Heart right ventricle (tissue), 16 donors: Measurements from ENCODE around the gene PODNL1. TPM values are rescaled to one million over a fixed set of nuclear protein-coding genes. Genes with fewer than 3 reads are reported as not detected.

Source experiments
- ATAC-seq, 8 donors: fragments of 200-7000 bp; cut with Tn5 transposase; one replicate each; pipeline ENCODE4 v1.9.1; 2020; ENCODE audit warnings: mild to moderate bottlenecking in 8 of 8, moderate library complexity in 8 of 8, moderate number of reproducible peaks in 1 of 8
- DNase-seq, 2 donors: peaks; one replicate each; pipeline ENCODE4 v3.0.0-alpha.2; 2020
- H3K27ac ChIP-seq, 10 donors: fragments of 200-600 bp; sonication (generic) in 2 of 10; one replicate each; pipeline versions ENCODE4 v1.5.0 to v1.8.0; 2020 to 2022; ENCODE audit warnings: mild to moderate bottlenecking in 3 of 10
- H3K27me3 ChIP-seq, 7 donors: fragments of 200-600 bp; one replicate each; pipeline ENCODE4 v1.8.0; 2021 to 2022; ENCODE audit warnings: mild to moderate bottlenecking in 2 of 7
- H3K36me3 ChIP-seq, 9 donors: fragments of 200-600 bp; sonication (generic) in 1 of 9; one replicate each; pipeline versions ENCODE4 v1.5.0 to v1.8.0; 2020 to 2022; ENCODE audit warnings: mild to moderate bottlenecking in 2 of 9
- H3K4me1 ChIP-seq, 9 donors: fragments of 200-600 bp; sonication (generic) in 1 of 9; one replicate each; pipeline versions ENCODE4 v1.5.0 to v1.8.0; 2020 to 2022; ENCODE audit warnings: mild to moderate bottlenecking in 4 of 9
- H3K4me3 ChIP-seq, 10 donors: fragments of 200-600 bp; sonication (generic) in 2 of 10; one replicate each; pipeline versions ENCODE4 v1.5.0 to v1.8.0; 2020 to 2022; ENCODE audit warnings: mild to moderate bottlenecking in 7 of 10, moderate library complexity in 2 of 10
- H3K9me3 ChIP-seq, 11 donors: fragments of 200-600 bp in 10 of 11; sonication (generic) in 2 of 11; one replicate each; pipeline versions ENCODE4 v1.5.0 to v1.8.0; 2013 to 2022; ENCODE audit warnings: mild to moderate bottlenecking in 2 of 11, control low read depth in 1 of 11, moderate library complexity in 1 of 11
- CTCF ChIP-seq, 9 donors: fragments of 200-600 bp; sonication (generic) in 2 of 9; IDR thresholded peaks; one replicate each; pipeline versions ENCODE4 v1.5.0 to v1.8.0; 2021 to 2022; ENCODE audit warnings: antibody characterized with exemption in 9 of 9, mild to moderate bottlenecking in 5 of 9, moderate library complexity in 1 of 9
- WGBS, 2 donors: extraction: QIAGEN DNeasy Blood & Tissue Kit; methylation state at CpG; one replicate each; pipeline ENCODE4 v1.1.7; 2013; ENCODE audit warnings: inconsistent platforms in 1 of 2; 5-methylcytosine and 5-hydroxymethylcytosine counted together
- intact Hi-C, 10 donors: fragments of 100-400 bp; cut with DNase I; formaldehyde crosslinking; loops; one replicate each; pipeline versions ENCODE4 v1.11.1 to v1.14.2; 2022
- polyA plus RNA-seq, 2 donors: library from polyadenylated mRNA; stranded (reverse); fragments of 200-250 nt; gene quantifications; one replicate each; pipeline ENCODE4 v1.2.3, GENCODE V29; 2013
- total RNA-seq, 10 donors: library from RNA; stranded (reverse); fragmentation: NEBNext Ultra II Directional in 3 of 10; extraction: Animal tissue kit (Norgen Biotek cat#: 25700) in 3 of 10; gene quantifications; one replicate each; pipeline versions ENCODE4 v1.2.1 to v1.2.4, GENCODE V29; 2021 to 2023
- donor health status: Arrhythmogenic right ventricular cardiomyopathy.
- donor health status: ischemic (EF 13 %, LVEDD 7.1; RV severe dilation, severe dysfunction).
- donor health status: healthy with polysubstance abuse.
- donor health status: DM: no; HTN: yes; CAD: no.
- donor health status: DM: no; HTN: no; CAD: no.
- donor health status: ischemic (EF 25% LVEDD 6.9; RV normal size, moderate dysfunction).
- donor health status: ischemic (EF 25% LVEDD 5.7; RV mildly dilated, moderate dysfunction).
- donor health status: healthy.
- donor health status: DM: yes; HTN: yes; CAD: no.
- donor health status: Ischemic cardiomyopathy.
- donor health status: ischemic (EF 35%, LVEDD 5.7; RV mildly dilated, moderate dysfunction).
- donor health status: nonischemic (EF 11% LVEDD 7.7; RV severe dilation, severe dysfunction).
- donor health status: DM: yes; HTN: yes; CAD: no.
- donor health status: PGD.
- donor health status: ischemic (EF 29% LVEDD 5.4; RV normal size, mild dysfunction).
- donor health status: nonischemic (EF 23%, LVEDD 6.1; RV moderate dilation, normal function).

PODNL1 gene
- total and polyA plus RNA-seq, 12 donors, result 0.76 to 6.2 (median 1.8) TPM

GRCh38 chr19:13942023-13942684 is 3.9 kb upstream of the PODNL1 start:
- no peak for ATAC-seq
- intact Hi-C loops, result no loop called here
- no peaks in the 10 kb centered on the region for H3K36me3 ChIP-seq
- 81 to 94% methylated on average over 1 of the region's 1 CpG for WGBS, 2 donors
- peaks cover 0 to 5% (median 0%) of the 10 kb centered on the region in 9 donors for H3K4me1 ChIP-seq
- DNase-seq, result no peak
- TF ChIP-seq CTCF (IDR thresholded peaks at IDR 0.05), result no peak
- H3K27ac ChIP-seq, result no peak overlapping the region
- no peak overlapping the region for H3K4me3 ChIP-seq
- H3K9me3 ChIP-seq, result no peaks in the 10 kb centered on the region
- H3K27me3 ChIP-seq, result peaks cover 0 to 13% (median 5%) of the 10 kb centered on the region in 7 donors

- Histone ChIP-seq H3K4me3 (peak overlapping the region in 6 of 10 donors; percentile 21 to 46 (median 26)), H3K4me1 (peaks cover 0 to 5% (median 0%) of the 10 kb centered on the region in 9 donors), H3K27ac (no peak overlapping the region), H3K27me3 (peaks cover 0 to 32% (median 19%) of the 10 kb centered on the region in 7 donors), H3K36me3 (no peaks in the 10 kb centered on the region), H3K9me3 (no peaks in the 10 kb centered on the region)
- DNase-seq (no peak), ATAC-seq (peak in 7 of 8 donors; percentile 23 to 47 (median 24))
- no peak for TF ChIP-seq CTCF (IDR thresholded peaks at IDR 0.05)
- WGBS, 2 donors, result 15 to 16% methylated on average over 25 to 29 of the region's 29 CpGs
- intact Hi-C loops, result no loop called here
Observed at GRCh38 chr19:13937479-13938300, 527 bp downstream of the PODNL1 start.

DNA sequence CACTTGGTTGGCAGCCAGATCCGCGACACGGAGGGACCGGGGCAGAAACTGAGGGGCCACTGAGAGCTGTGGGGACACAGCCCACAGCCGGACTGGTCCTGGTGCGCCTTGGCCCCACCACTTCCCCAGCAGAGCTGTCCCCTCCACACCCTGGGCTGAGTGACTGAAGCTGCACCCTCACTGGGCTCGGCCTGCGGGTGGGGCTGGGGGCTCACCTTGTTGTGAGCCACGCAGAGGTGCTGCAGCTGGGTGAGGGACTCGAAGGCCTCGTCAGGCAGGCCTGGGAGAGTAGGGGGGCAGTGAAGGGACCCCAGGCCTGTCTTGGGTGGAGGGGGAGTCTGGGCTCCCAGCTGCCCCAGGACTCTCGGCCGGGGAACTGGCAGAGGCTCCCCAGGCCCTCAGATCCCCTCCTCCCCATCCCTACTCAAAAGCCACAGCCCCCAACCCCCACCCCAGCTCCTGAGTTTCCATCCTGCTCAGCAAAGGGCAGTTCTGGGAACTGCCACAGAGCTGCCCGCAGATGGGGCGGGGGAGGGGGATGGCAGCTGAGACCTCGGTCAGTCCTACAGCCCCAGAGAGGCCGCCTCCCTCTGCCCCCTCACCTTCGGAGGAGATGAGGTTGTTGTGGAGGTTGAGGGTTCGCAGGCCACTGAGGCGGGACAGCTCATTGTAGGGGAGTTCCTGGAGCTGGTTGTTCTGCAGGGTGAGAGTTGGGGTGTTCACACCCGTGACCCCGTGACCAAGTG is 2.3 kb downstream of the PODNL1 start:
- Histone ChIP-seq H3K9me3 (no peaks in the 10 kb centered on the region), H3K4me3 (no peak overlapping the region), H3K4me1 (peaks cover 0 to 5% (median 0%) of the 10 kb centered on the region in 9 donors), H3K36me3 (peaks cover 0 to 9% (median 0%) of the 10 kb centered on the region in 9 donors), H3K27ac (no peak overlapping the region), H3K27me3 (peaks cover 0 to 32% (median 19%) of the 10 kb centered on the region in 7 donors)
- intact Hi-C loops, result no loop called here
- 64 to 67% methylated on average over 22 of the region's 22 CpGs for WGBS, 2 donors
- ATAC-seq (no peak), DNase-seq (no peak)
- no peak for TF ChIP-seq CTCF (IDR thresholded peaks at IDR 0.05)

DNA sequence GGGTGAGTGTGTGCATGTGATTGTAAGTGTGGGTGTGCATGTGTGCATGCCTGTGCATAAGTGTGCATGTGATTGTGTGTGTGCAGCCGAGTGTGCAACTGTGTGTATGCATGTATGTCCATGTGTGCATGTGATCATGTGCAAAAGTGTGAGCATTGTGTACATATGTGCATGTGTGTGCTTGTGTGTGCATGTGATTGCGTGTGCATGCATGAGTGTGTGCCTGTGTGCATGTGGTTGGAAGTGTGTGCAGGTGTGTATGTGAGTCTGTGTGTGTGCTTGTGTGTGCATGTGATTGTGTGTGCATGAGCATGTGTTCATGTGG is 3.5 kb downstream of the PODNL1 start:
- intact Hi-C loops, result no loop called here
- no peak overlapping the region for H3K27ac ChIP-seq
- H3K27me3 ChIP-seq, result peaks cover 0 to 32% (median 19%) of the 10 kb centered on the region in 7 donors
- no peaks in the 10 kb centered on the region for H3K9me3 ChIP-seq
- no peak overlapping the region for H3K4me3 ChIP-seq
- peaks cover 0 to 20% (median 0%) of the 10 kb centered on the region in 9 donors for H3K36me3 ChIP-seq
- no peak for DNase-seq
- H3K4me1 ChIP-seq, result peaks cover 0 to 5% (median 0%) of the 10 kb centered on the region in 9 donors
- no peak for ATAC-seq
- WGBS, 2 donors, result 91 to 94% methylated on average over 2 of the region's 2 CpGs
- no peak for TF ChIP-seq CTCF (IDR thresholded peaks at IDR 0.05)
